Smooth muscle cell (in vitro differentiated cells): ENCODE data around the gene TMEM63B. TPM values are rescaled to one million over a fixed set of nuclear protein-coding genes. Genes with fewer than 3 reads are reported as not detected.
A peak's percentile ranks its signal among the peaks of the same experiment; 100 is the strongest.

Experiments
- DNase-seq: peaks from one replicate; lab custom pipeline; 2025; ENCODE audit not compliant: unreplicated experiment; lab: John Stamatoyannopoulos, UW
- H2AFZ ChIP-seq: fragments of 200-600 bp; sonication (generic); 2 replicates; pipeline ENCODE4 v1.6.0; 2016; ENCODE audit warnings: antibody characterized with exemption, low read depth, mild to moderate bottlenecking
- H3F3A ChIP-seq: fragments of 200-600 bp; sonication (generic); 2 replicates; pipeline ENCODE4 v1.6.0; 2017; ENCODE audit warnings: antibody characterized with exemption, low read depth
- H3K27ac ChIP-seq: fragments of 200-600 bp; sonication (generic); 2 replicates; pipeline ENCODE4 v1.5.1; 2016; ENCODE audit warnings: low read depth, mild to moderate bottlenecking
- H3K27me3 ChIP-seq: fragments of 200-600 bp; sonication (generic); 2 replicates; pipeline ENCODE4 v1.6.1; 2016; ENCODE audit warnings: low read depth, mild to moderate bottlenecking
- H3K36me3 ChIP-seq: fragments of 200-600 bp; sonication (generic); 2 replicates; pipeline ENCODE4 v1.5.1; 2016; ENCODE audit warnings: low read depth
- H3K4me1 ChIP-seq: fragments of 200-600 bp; sonication (generic); 2 replicates; pipeline ENCODE4 v1.5.1; 2016; ENCODE audit warnings: low read depth
- H3K4me2 ChIP-seq: fragments of 200-600 bp; sonication (generic); 2 replicates; pipeline ENCODE4 v1.6.0; 2016; ENCODE audit warnings: mild to moderate bottlenecking
- H3K4me3 ChIP-seq: fragments of 200-600 bp; sonication (generic); 2 replicates; pipeline ENCODE4 v1.5.1; 2016; ENCODE audit warnings: mild to moderate bottlenecking
- H3K79me2 ChIP-seq: fragments of 200-600 bp; sonication (generic); 2 replicates; pipeline ENCODE4 v1.6.0; 2016; ENCODE audit warnings: low read depth, mild to moderate bottlenecking
- H3K9ac ChIP-seq: fragments of 200-600 bp; sonication (generic); 2 replicates; pipeline ENCODE4 v1.6.0; 2016; ENCODE audit warnings: low read depth
- H3K9me3 ChIP-seq: fragments of 200-600 bp; sonication (generic); replicated peaks from 2 replicates; pipeline ENCODE4 v1.5.1; 2016; ENCODE audit warnings: low read depth
- H4K20me1 ChIP-seq: fragments of 200-600 bp; sonication (generic); 2 replicates; pipeline ENCODE4 v1.6.0; 2016; ENCODE audit warnings: low read depth
- WGBS: methylation state at CpG from one replicate; pipeline ENCODE4 v1.1.7; 2016; ENCODE audit warnings: low lambda C conversion rate; 5-methylcytosine and 5-hydroxymethylcytosine counted together
- polyA plus RNA-seq: library from polyadenylated mRNA; unstranded; fragments of >200 nt; fragmentation: Nextera tagmentation; extraction: Ambion mirVana; gene quantifications from 2 replicates; pipeline ENCODE4 v1.2.1, GENCODE V29; 2016
- total RNA-seq: library from RNA; depleted of rRNA; stranded (reverse); fragments of >200 nt; gene quantifications from 2 replicates; pipeline ENCODE4 v1.2.3, GENCODE V29; 2014
- TF ChIP-seq, protein P1 (sequence below): fragments of 200-600 bp; sonication (generic); IDR thresholded peaks from 2 replicates; pipeline ENCODE4 v1.5.1; 2017; ENCODE audit warnings: borderline replicate concordance, mild to moderate bottlenecking, antibody characterized with exemption; ENCODE audit not compliant: insufficient read depth, poor library complexity, severe bottlenecking

Gene TMEM63B
- total RNA-seq, result 16.0 and 21.2 TPM in 2 replicates
- 10.8 and 15.8 TPM in 2 replicates for polyA plus RNA-seq

DNA sequence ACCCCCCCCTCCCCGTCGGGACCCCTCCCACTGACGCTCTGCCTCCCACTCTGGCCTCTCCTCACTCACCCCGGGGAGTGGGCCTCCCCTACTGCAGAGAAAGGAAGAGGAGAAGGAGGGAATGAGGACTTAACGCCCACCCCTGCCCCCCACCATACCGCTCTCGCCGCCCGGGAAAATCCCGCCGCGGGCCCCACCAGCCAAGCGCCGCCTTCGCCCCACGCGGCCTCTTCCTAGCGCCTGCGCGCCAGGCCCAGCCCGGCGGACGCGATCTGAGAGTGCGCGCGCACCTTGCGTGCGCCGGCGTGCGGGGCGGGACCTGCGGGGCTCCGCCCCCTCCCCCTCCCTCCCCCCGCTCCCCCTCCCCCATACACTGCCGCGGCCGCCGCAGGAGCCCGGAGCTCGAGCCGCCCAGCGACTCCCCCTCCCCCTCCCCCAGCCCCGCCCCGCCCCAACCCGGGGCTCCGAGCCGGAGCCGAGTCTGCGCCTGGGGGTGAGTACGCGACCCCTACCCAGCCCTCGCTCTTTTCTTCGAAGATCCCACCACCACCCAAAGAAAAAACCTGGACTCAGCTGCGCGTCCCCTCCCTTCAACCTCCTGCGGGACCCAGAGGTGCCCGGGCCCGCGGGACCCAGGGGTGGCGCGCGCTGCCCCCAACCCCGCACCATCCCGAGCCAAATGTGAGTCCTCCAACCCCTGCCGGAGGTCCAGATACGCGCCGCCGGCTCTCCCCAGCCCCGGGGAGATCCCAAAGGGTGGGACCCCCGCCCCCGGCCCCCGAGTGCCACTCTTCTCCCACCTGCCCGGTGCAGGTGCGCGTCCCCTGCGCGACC is at the start of gene TMEM63B, which contains the start of gene MRPL14:
Gene TMEM63B, plus strand, starts transcription at position 369 of the 834 bp plus-strand sequence. CDS start 7,031 bp downstream, outside the sequence.
Gene MRPL14, minus strand, starts transcription at position 267 of the 834 bp plus-strand sequence. CDS start 10,841 bp downstream, outside the sequence.
- Histone ChIP-seq H4K20me1 (peaks cover 62% of the 10 kb centered on the region), H3K9ac (peak within 1 kb of the TSS; percentile 93), H3K4me1 (peaks cover 42% of the 10 kb centered on the region), H3K9me3 (no peaks in the 10 kb centered on the region), H2AFZ (peak within 1 kb of the TSS; percentile 84), H3K4me2 (peak within 1 kb of the TSS; percentile 89), H3K27ac (peak within 1 kb of the TSS; percentile 93), H3K27me3 (no peaks in the 10 kb centered on the region), H3K36me3 (no peaks in the 10 kb centered on the region), H3K4me3 (peak within 1 kb of the TSS; percentile 97), H3K79me2 (peaks cover 78% of the 10 kb centered on the region), H3F3A (no peaks in the 10 kb centered on the region)
- TF ChIP-seq, protein P1, sequence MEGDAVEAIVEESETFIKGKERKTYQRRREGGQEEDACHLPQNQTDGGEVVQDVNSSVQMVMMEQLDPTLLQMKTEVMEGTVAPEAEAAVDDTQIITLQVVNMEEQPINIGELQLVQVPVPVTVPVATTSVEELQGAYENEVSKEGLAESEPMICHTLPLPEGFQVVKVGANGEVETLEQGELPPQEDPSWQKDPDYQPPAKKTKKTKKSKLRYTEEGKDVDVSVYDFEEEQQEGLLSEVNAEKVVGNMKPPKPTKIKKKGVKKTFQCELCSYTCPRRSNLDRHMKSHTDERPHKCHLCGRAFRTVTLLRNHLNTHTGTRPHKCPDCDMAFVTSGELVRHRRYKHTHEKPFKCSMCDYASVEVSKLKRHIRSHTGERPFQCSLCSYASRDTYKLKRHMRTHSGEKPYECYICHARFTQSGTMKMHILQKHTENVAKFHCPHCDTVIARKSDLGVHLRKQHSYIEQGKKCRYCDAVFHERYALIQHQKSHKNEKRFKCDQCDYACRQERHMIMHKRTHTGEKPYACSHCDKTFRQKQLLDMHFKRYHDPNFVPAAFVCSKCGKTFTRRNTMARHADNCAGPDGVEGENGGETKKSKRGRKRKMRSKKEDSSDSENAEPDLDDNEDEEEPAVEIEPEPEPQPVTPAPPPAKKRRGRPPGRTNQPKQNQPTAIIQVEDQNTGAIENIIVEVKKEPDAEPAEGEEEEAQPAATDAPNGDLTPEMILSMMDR, result no peak
- peak; percentile 85 for DNase-seq
- 3% methylated on average over 47 of the region's 80 CpGs for WGBS

- WGBS, result 97% methylated on average over 6 of the region's 6 CpGs
- Histone ChIP-seq H3K27ac (no peak overlapping the region), H3F3A (peaks cover 16% of the 10 kb centered on the region), H2AFZ (no peak overlapping the region), H3K36me3 (no peaks in the 10 kb centered on the region), H4K20me1 (no peaks in the 10 kb centered on the region), H3K4me2 (no peak overlapping the region), H3K79me2 (no peaks in the 10 kb centered on the region), H3K4me3 (no peak overlapping the region), H3K9ac (no peak overlapping the region), H3K9me3 (no peaks in the 10 kb centered on the region), H3K4me1 (peaks cover 36% of the 10 kb centered on the region), H3K27me3 (no peaks in the 10 kb centered on the region)
- TF ChIP-seq, protein P1, result no peak
- DNase-seq, result no peak
These were observed 49.0 kb upstream of the TMEM63B start for GRCh38 chr6:44078219-44078826.

- H3K9me3 ChIP-seq, result no peaks in the 10 kb centered on the region
- 39% methylated on average over 8 of the region's 8 CpGs for WGBS
- no peak for DNase-seq
These were observed 48.3 kb upstream of the TMEM63B start for GRCh38 chr6:44078827-44079671.

More at GRCh38 chr6:44078827-44079671, 48.3 kb upstream of the TMEM63B start:
- no peaks in the 10 kb centered on the region for H4K20me1 ChIP-seq
- H3K36me3 ChIP-seq, result no peaks in the 10 kb centered on the region
- no peaks in the 10 kb centered on the region for H3K27me3 ChIP-seq
- no peak overlapping the region for H3K4me3 ChIP-seq
- no peak overlapping the region for H3K9ac ChIP-seq
- peaks cover 11% of the 10 kb centered on the region for H3F3A ChIP-seq
- TF ChIP-seq, protein P1, result peak; percentile 86
- no peaks in the 10 kb centered on the region for H3K79me2 ChIP-seq
- peaks cover 29% of the 10 kb centered on the region for H3K4me1 ChIP-seq
- no peak overlapping the region for H2AFZ ChIP-seq
- H3K27ac ChIP-seq, result no peak overlapping the region
- no peak overlapping the region for H3K4me2 ChIP-seq
